ENCODE results near the gene KRT35.

DNA sequence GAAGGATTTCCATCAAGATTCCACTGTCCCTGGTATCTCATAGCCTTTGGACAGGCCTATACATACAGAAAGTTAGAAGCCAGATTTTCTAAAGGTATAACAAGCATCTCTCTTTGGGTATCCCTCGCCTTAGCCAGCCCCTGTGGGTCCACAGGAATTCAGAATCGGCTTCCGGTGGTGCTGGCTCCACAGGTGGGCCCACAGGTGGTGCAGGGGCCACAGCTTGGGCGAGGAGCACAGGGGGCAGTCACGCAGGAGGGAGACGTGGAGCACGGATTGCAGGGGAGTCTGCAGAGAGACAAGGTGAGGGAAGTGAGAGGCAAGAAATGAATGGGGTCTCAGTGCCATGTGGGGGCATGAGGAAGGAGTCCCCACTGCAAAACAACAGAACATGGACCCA, 43.7 kb downstream of the KRT35 start:
- TF ChIP-seq, protein P1, sequence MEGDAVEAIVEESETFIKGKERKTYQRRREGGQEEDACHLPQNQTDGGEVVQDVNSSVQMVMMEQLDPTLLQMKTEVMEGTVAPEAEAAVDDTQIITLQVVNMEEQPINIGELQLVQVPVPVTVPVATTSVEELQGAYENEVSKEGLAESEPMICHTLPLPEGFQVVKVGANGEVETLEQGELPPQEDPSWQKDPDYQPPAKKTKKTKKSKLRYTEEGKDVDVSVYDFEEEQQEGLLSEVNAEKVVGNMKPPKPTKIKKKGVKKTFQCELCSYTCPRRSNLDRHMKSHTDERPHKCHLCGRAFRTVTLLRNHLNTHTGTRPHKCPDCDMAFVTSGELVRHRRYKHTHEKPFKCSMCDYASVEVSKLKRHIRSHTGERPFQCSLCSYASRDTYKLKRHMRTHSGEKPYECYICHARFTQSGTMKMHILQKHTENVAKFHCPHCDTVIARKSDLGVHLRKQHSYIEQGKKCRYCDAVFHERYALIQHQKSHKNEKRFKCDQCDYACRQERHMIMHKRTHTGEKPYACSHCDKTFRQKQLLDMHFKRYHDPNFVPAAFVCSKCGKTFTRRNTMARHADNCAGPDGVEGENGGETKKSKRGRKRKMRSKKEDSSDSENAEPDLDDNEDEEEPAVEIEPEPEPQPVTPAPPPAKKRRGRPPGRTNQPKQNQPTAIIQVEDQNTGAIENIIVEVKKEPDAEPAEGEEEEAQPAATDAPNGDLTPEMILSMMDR (IDR thresholded peaks at IDR 0.05 in 8 of 11, conservative IDR thresholded peaks at IDR 0.05 in 3 of 11), result no peak
- TF ChIP-seq POLR2A (IDR thresholded peaks at IDR 0.05) (no peak), POLR2AphosphoS5 (IDR thresholded peaks at IDR 0.05) (no peak)

All from spleen (tissue), 7 donors.